Measurements from ENCODE around the gene CAVIN2. TPM values are rescaled to one million over a fixed set of nuclear protein-coding genes. Genes with fewer than 3 reads are reported as not detected.

The CAVIN2 gene
- polyA plus RNA-seq, 1 donor (not counting 4 experiments of a cell fraction or from before 2014, with no cell fraction given) = 10.2 TPM

DNA sequence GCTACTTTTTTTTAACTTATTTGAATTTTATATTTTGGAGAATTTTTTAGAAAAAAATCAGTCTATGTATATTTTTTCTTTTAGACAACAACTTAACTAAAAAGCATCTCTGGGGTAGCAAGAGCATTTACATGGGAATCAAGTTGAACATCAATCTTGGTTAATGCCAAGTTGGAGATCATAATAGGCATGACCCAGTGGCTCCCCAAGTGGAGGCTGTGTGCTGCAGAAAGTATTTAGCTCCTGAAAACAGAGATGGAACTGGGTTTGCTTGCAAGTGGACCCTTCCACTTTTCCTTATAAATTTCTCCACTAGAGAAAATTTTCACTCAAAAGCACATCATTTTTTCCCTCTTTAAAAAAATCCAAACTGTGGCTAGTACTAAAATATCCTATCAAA, 23.9 kb upstream of the CAVIN2 start:
- Histone ChIP-seq H3K27me3 (ENCODE audit: control insufficient read depth, extremely low read depth, insufficient read depth, low read length) (no peaks in the 10 kb centered on the region), H2AFZ (ENCODE audit: control insufficient read depth, low read length) (no peak overlapping the region), H3K27ac (ENCODE audit: control insufficient read depth, insufficient read depth, low read length) (no peak overlapping the region)

DNA sequence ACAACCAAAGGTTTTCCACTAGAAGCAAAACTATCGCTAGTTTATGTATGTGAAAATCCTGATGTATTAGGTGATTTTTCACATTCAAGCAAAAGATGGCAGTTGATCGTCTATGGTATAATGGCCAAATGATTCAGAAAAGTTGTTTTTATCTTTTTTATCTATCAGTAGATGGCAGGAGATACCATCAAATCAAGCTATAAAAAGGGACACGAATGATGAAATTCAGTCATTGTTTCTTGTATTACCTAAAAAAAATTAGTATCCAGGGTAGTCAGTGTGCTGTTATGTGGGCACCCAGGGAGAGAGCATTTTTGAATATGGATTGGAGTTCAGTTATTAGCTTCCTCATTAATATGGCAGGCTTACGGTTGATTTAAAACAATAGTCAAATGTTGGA, 22.9 kb upstream of the CAVIN2 start:
- FAIRE-seq (no peak), DNase-seq (ENCODE audit: low read depth, low spot score) (no peak)
- Histone ChIP-seq H3K4me1 (ENCODE audit: control insufficient read depth, extremely low read depth, insufficient read depth, low read length) (peaks cover 22% of the 10 kb centered on the region), H3K27ac (ENCODE audit: control insufficient read depth, insufficient read depth, low read length) (no peak overlapping the region), H3K9ac (ENCODE audit: control insufficient read depth, extremely low read depth, insufficient read depth, low read length) (no peak overlapping the region), H3K4me2 (ENCODE audit: control insufficient read depth, extremely low read depth, insufficient read depth, low read depth, low read length) (no peak overlapping the region), H3K36me3 (ENCODE audit: control insufficient read depth in 2 of 2, extremely low read depth in 1 of 2, insufficient read depth in 2 of 2, low read length in 2 of 2) (no peaks in the 10 kb centered on the region), H3K27me3 (ENCODE audit: control insufficient read depth, extremely low read depth, insufficient read depth, low read length) (no peaks in the 10 kb centered on the region), H3K9me3 (ENCODE audit: control insufficient read depth, low read depth, low read length) (no peaks in the 10 kb centered on the region), H3K4me3 (ENCODE audit: control insufficient read depth in 2 of 3, extremely low read depth in 1 of 3, insufficient read depth in 2 of 3, low read depth in 1 of 3, low read length in 3 of 3) (no peak overlapping the region), H3K9me1 (ENCODE audit: control insufficient read depth, extremely low read depth, insufficient read depth, low read length) (no peaks in the 10 kb centered on the region), H2AFZ (ENCODE audit: control insufficient read depth, low read length) (no peak overlapping the region), H4K20me1 (ENCODE audit: control insufficient read depth, extremely low read depth, insufficient read depth, low read length) (no peaks in the 10 kb centered on the region), H3K79me2 (ENCODE audit: control insufficient read depth, insufficient read depth, low read length) (no peaks in the 10 kb centered on the region)
- dilution Hi-C loops (cut with MboI; ENCODE audit: extremely low pct_ligation_motif_present, low sequenced_read_pairs) = no loop called here
- TF ChIP-seq, protein P1, sequence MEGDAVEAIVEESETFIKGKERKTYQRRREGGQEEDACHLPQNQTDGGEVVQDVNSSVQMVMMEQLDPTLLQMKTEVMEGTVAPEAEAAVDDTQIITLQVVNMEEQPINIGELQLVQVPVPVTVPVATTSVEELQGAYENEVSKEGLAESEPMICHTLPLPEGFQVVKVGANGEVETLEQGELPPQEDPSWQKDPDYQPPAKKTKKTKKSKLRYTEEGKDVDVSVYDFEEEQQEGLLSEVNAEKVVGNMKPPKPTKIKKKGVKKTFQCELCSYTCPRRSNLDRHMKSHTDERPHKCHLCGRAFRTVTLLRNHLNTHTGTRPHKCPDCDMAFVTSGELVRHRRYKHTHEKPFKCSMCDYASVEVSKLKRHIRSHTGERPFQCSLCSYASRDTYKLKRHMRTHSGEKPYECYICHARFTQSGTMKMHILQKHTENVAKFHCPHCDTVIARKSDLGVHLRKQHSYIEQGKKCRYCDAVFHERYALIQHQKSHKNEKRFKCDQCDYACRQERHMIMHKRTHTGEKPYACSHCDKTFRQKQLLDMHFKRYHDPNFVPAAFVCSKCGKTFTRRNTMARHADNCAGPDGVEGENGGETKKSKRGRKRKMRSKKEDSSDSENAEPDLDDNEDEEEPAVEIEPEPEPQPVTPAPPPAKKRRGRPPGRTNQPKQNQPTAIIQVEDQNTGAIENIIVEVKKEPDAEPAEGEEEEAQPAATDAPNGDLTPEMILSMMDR (optimal IDR thresholded peaks at IDR 0.05 in 1 of 3, IDR thresholded peaks at IDR 0.05 in 1 of 3, conservative IDR thresholded peaks at IDR 0.05 in 1 of 3; ENCODE audit: extremely low read depth in 1 of 3, insufficient read depth in 2 of 3, low read length in 3 of 3) = no peak
- no peak for TF ChIP-seq EZH2 (IDR thresholded peaks at IDR 0.05; ENCODE audit: low read length)

More for the DNA sequence above, 23.9 kb upstream of the CAVIN2 start:
- Histone ChIP-seq H3K4me2 (ENCODE audit: control insufficient read depth, extremely low read depth, insufficient read depth, low read depth, low read length) (no peak overlapping the region), H4K20me1 (ENCODE audit: control insufficient read depth, extremely low read depth, insufficient read depth, low read length) (no peaks in the 10 kb centered on the region), H3K36me3 (ENCODE audit: control insufficient read depth in 2 of 2, extremely low read depth in 1 of 2, insufficient read depth in 2 of 2, low read length in 2 of 2) (no peaks in the 10 kb centered on the region), H3K79me2 (ENCODE audit: control insufficient read depth, insufficient read depth, low read length) (no peaks in the 10 kb centered on the region), H3K4me3 (ENCODE audit: control insufficient read depth in 2 of 3, extremely low read depth in 1 of 3, insufficient read depth in 2 of 3, low read depth in 1 of 3, low read length in 3 of 3) (no peak overlapping the region), H3K9me1 (ENCODE audit: control insufficient read depth, extremely low read depth, insufficient read depth, low read length) (no peaks in the 10 kb centered on the region), H3K9me3 (ENCODE audit: control insufficient read depth, low read depth, low read length) (no peaks in the 10 kb centered on the region), H3K9ac (ENCODE audit: control insufficient read depth, extremely low read depth, insufficient read depth, low read length) (no peak overlapping the region), H3K4me1 (ENCODE audit: control insufficient read depth, extremely low read depth, insufficient read depth, low read length) (peaks cover 18% of the 10 kb centered on the region)
- dilution Hi-C loops (cut with MboI; ENCODE audit: extremely low pct_ligation_motif_present, low sequenced_read_pairs) = no loop called here
- no peak for DNase-seq (ENCODE audit: low read depth, low spot score)
- no peak for FAIRE-seq
- TF ChIP-seq, protein P1 (optimal IDR thresholded peaks at IDR 0.05 in 1 of 3, IDR thresholded peaks at IDR 0.05 in 1 of 3, conservative IDR thresholded peaks at IDR 0.05 in 1 of 3; ENCODE audit: extremely low read depth in 1 of 3, insufficient read depth in 2 of 3, low read length in 3 of 3) = peak; percentile 37 to 47 (median 44)
- no peak for TF ChIP-seq EZH2 (IDR thresholded peaks at IDR 0.05; ENCODE audit: low read length)

All from keratinocyte (primary cell).